ENCODE data around the gene VAV2. TPM values are rescaled to one million over a fixed set of nuclear protein-coding genes. Genes with fewer than 3 reads are reported as not detected.
"Not testable (repeated sequence)": the region's sequence is repeated elsewhere in the genome, so short reads cannot be mapped to it uniquely, and the experiment has no call there.

Gene VAV2
- total RNA-seq, 1 experiment from 2014 or later = 21.4 TPM

- DNase-seq (ENCODE audit: low spot score) = no peak
- in situ Hi-C loops (cut with HindIII; ENCODE audit: low sequenced_read_pairs) = no loop called here
These were observed 78.4 kb downstream of the VAV2 start for GRCh38 chr9:133913571-133914369.

GRCh38 chr9:133910855-133911514 is 81.1 kb downstream of the VAV2 start:
- in situ Hi-C loops (cut with HindIII; ENCODE audit: low sequenced_read_pairs) = no loop called here

GRCh38 chr9:133906932-133907910 is 84.9 kb downstream of the VAV2 start:
- no peak for DNase-seq (ENCODE audit: low spot score)
- in situ Hi-C loops (cut with HindIII; ENCODE audit: low sequenced_read_pairs) = no loop called here

More at GRCh38 chr9:133910855-133911514, 81.1 kb downstream of the VAV2 start:
- no peak for DNase-seq (ENCODE audit: low spot score)

- in situ Hi-C loops (cut with HindIII; ENCODE audit: low sequenced_read_pairs) = no loop called here
- DNase-seq (ENCODE audit: low spot score) = no peak
These were observed 85.9 kb downstream of the VAV2 start for GRCh38 chr9:133906218-133906617.

GRCh38 chr9:133905493-133905892 is 86.6 kb downstream of the VAV2 start:
- in situ Hi-C loops (cut with HindIII; ENCODE audit: low sequenced_read_pairs) = no loop called here

GRCh38 chr9:133904346-133905090 is 87.6 kb downstream of the VAV2 start:
- in situ Hi-C loops (cut with HindIII; ENCODE audit: low sequenced_read_pairs) = no loop called here
- no peak for DNase-seq (ENCODE audit: low spot score)

More at GRCh38 chr9:133905493-133905892, 86.6 kb downstream of the VAV2 start:
- DNase-seq (ENCODE audit: low spot score) = no peak

- in situ Hi-C loops (cut with HindIII; ENCODE audit: low sequenced_read_pairs) = no loop called here
- DNase-seq (ENCODE audit: low spot score) = no peak
These were observed 90.8 kb downstream of the VAV2 start for GRCh38 chr9:133901184-133901835.

- DNase-seq (ENCODE audit: low spot score) = no peak
- in situ Hi-C loops (cut with HindIII; ENCODE audit: low sequenced_read_pairs) = no loop called here
These were observed 94.4 kb downstream of the VAV2 start for GRCh38 chr9:133897675-133898074.

GRCh38 chr9:133896007-133896406 is 96.1 kb downstream of the VAV2 start:
- DNase-seq (ENCODE audit: low spot score); in situ Hi-C loops (cut with HindIII; ENCODE audit: low sequenced_read_pairs): not testable (repeated sequence)

GRCh38 chr9:133895335-133895734 is 96.8 kb downstream of the VAV2 start:
- no peak for DNase-seq (ENCODE audit: low spot score)
- in situ Hi-C loops (cut with HindIII; ENCODE audit: low sequenced_read_pairs) = no loop called here

- DNase-seq (ENCODE audit: low spot score) = no peak
These were observed 97.5 kb downstream of the VAV2 start for GRCh38 chr9:133894377-133895321.

GRCh38 chr9:133893191-133893994 is 98.7 kb downstream of the VAV2 start:
- in situ Hi-C loops (cut with HindIII; ENCODE audit: low sequenced_read_pairs) = no loop called here
- DNase-seq (ENCODE audit: low spot score) = no peak

More at GRCh38 chr9:133894377-133895321, 97.5 kb downstream of the VAV2 start:
- in situ Hi-C loops (cut with HindIII; ENCODE audit: low sequenced_read_pairs) = no loop called here

GRCh38 chr9:133892193-133892920 is 99.8 kb downstream of the VAV2 start:
- in situ Hi-C loops (cut with HindIII; ENCODE audit: low sequenced_read_pairs) = no loop called here
- DNase-seq (ENCODE audit: low spot score) = no peak

GRCh38 chr9:133891741-133892140 is 100.4 kb downstream of the VAV2 start:
- in situ Hi-C loops (cut with HindIII; ENCODE audit: low sequenced_read_pairs) = no loop called here
- DNase-seq (ENCODE audit: low spot score) = no peak

GRCh38 chr9:133890583-133890982 is 101.5 kb downstream of the VAV2 start:
- in situ Hi-C loops (cut with HindIII; ENCODE audit: low sequenced_read_pairs) = no loop called here
- DNase-seq (ENCODE audit: low spot score) = no peak

All from G401 (cell line).